ENCODE data around the gene SNX32. TPM values are rescaled to one million over a fixed set of nuclear protein-coding genes. Genes with fewer than 3 reads are reported as not detected.

Gene SNX32
- total and polyA plus RNA-seq, 11 donors: 0.11 to 0.54 (median 0.37) TPM; not detected in 5

- no peaks in the 10 kb centered on the region for H3K27me3 ChIP-seq
- DNase-seq: peak in 1 of 5 donors; percentile 48
- no peak for ATAC-seq
- 79 to 83% (median 81%) methylated on average over 28 of the region's 28 CpGs for WGBS, 4 donors
- H3K27ac ChIP-seq: peak overlapping the region in 1 of 12 donors; percentile 17
- H3K36me3 ChIP-seq: peaks cover 0 to 54% (median 43%) of the 10 kb centered on the region in 9 donors
- peaks cover 5 to 39% (median 21%) of the 10 kb centered on the region in 12 donors for H3K4me1 ChIP-seq
- H3K4me3 ChIP-seq: no peak overlapping the region
- no peaks in the 10 kb centered on the region for H3K9me3 ChIP-seq
- TF ChIP-seq POLR2A (IDR thresholded peaks at IDR 0.05): no peak
- intact Hi-C loops (cut with DNase I): loop anchor here (2.0 to 10.0 kb wide), 4 partner anchors 38 to 105 kb away; no protein-coding TSS in a partner anchor
Measured at GRCh38 chr11:65883786-65884715, 50.3 kb downstream of the SNX32 start.

DNA sequence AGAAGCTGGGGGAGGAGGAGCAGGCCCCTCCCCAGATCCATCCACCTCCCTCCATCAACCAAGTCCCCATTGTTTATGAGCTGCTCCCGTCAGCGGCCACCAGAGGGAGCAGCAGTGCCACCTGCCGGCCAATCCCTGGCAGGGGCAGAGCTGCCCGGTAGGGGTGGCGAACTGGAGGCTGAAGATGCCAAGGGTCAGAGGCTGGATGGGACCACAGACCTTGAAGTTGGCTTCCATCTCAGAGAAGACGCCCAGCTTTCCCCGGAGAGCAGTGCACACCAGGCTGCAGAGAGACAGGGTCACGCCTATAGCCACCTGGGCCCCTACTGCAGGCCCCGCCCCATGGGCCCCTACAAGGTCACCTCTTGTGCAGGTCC lies 50.9 kb downstream of the SNX32 start:
- no peak for TF ChIP-seq POLR2A (IDR thresholded peaks at IDR 0.05)
- TF ChIP-seq, protein P1, sequence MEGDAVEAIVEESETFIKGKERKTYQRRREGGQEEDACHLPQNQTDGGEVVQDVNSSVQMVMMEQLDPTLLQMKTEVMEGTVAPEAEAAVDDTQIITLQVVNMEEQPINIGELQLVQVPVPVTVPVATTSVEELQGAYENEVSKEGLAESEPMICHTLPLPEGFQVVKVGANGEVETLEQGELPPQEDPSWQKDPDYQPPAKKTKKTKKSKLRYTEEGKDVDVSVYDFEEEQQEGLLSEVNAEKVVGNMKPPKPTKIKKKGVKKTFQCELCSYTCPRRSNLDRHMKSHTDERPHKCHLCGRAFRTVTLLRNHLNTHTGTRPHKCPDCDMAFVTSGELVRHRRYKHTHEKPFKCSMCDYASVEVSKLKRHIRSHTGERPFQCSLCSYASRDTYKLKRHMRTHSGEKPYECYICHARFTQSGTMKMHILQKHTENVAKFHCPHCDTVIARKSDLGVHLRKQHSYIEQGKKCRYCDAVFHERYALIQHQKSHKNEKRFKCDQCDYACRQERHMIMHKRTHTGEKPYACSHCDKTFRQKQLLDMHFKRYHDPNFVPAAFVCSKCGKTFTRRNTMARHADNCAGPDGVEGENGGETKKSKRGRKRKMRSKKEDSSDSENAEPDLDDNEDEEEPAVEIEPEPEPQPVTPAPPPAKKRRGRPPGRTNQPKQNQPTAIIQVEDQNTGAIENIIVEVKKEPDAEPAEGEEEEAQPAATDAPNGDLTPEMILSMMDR (IDR thresholded peaks at IDR 0.05): peak; percentile 96 to 100 (median 99)
- intact Hi-C loops (cut with DNase I): loop anchor here (2.0 to 10.0 kb wide), 6 partner anchors 38 to 118 kb away; partner anchors contain the start of genes BANF1 (in 2 of the 10), EIF1AD (in 2 of the 10) and SART1 (in 2 of the 10)
- Histone ChIP-seq H3K9me3 (no peaks in the 10 kb centered on the region), H3K27ac (peak overlapping the region in 3 of 12 donors; percentile 17 to 42 (median 37)), H3K36me3 (peaks cover 0 to 54% (median 43%) of the 10 kb centered on the region in 9 donors), H3K4me3 (no peak overlapping the region), H3K27me3 (no peaks in the 10 kb centered on the region), H3K4me1 (peaks cover 5 to 43% (median 28%) of the 10 kb centered on the region in 12 donors)
- peak; percentile 76 to 88 (median 77) for DNase-seq
- 23 to 100% (median 25%) methylated on average over 1 to 9 of the region's 9 CpGs for WGBS, 4 donors
- peak in 3 of 4 donors; percentile 19 to 40 (median 27) for ATAC-seq

- intact Hi-C loops (cut with DNase I): loop anchor here in 9 of 10 donors (2.0 to 10.0 kb wide), 4 partner anchors 77 to 117 kb away; partner anchors contain the start of genes BANF1 (in 2 of the 9), EIF1AD (in 2 of the 9) and SART1 (in 2 of the 9)
- WGBS, 4 donors: 86 to 93% (median 90%) methylated on average over 7 of the region's 7 CpGs
- peak overlapping the region in 3 of 12 donors; percentile 17 to 42 (median 37) for H3K27ac ChIP-seq
Measured at GRCh38 chr11:65885231-65885630, 51.5 kb downstream of the SNX32 start.

DNA sequence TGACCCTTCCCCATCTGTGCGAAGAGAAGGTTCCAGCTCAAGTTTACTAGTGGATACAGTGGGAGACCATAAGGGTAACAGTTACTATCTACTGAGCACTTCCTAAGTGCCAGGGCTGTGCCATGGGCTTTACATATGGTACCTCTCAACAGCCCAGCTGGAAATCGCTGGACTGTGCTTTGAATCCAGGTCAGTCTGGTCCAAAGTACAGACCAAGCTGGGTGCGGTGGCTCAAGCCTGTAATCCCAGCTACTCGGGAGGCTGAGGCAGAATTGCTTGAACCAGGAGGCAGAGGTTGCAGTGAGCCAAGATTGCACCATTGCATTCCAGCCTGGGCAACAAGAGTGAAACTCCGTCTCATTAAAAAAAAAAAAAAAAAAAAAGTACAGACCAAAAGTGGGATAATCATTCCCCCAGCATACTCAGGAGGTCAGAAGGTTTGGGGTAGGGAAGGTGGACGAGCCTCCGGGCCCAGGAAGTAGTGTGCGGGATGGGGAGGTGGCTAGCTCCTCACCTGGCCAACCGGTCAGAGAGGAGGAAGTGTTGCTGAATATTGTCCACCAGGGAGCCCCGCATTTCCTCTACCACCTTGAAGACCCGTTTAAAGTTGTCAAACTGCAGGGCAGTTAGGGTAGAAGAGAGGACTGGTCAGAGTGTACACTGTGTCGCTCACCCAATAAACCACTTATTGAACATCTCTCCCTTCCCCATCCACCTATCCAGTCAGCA lies 52.2 kb downstream of the SNX32 start:
- no peak overlapping the region for H3K27ac ChIP-seq
- no peaks in the 10 kb centered on the region for H3K27me3 ChIP-seq
- TF ChIP-seq, protein P1 (IDR thresholded peaks at IDR 0.05): no peak
- TF ChIP-seq POLR2A (IDR thresholded peaks at IDR 0.05): no peak
- no peak for ATAC-seq
- DNase-seq: peak in 1 of 5 donors; percentile 39
- intact Hi-C loops (cut with DNase I): loop anchor here in 9 of 10 donors (2.0 to 10.0 kb wide), 5 partner anchors 67 to 116 kb away; partner anchors contain the start of genes BANF1 (in 2 of the 9), EIF1AD (in 2 of the 9) and SART1 (in 2 of the 9)
- no peak overlapping the region for H3K4me3 ChIP-seq
- 84 to 92% (median 89%) methylated on average over 12 of the region's 12 CpGs for WGBS, 4 donors
- peaks cover 0 to 54% (median 43%) of the 10 kb centered on the region in 9 donors for H3K36me3 ChIP-seq
- no peaks in the 10 kb centered on the region for H3K9me3 ChIP-seq
- H3K4me1 ChIP-seq: peaks cover 5 to 44% (median 32%) of the 10 kb centered on the region in 12 donors

More at GRCh38 chr11:65885231-65885630, 51.5 kb downstream of the SNX32 start:
- no peaks in the 10 kb centered on the region for H3K27me3 ChIP-seq
- H3K4me1 ChIP-seq: peaks cover 5 to 45% (median 32%) of the 10 kb centered on the region in 12 donors
- TF ChIP-seq POLR2A (IDR thresholded peaks at IDR 0.05): no peak
- DNase-seq: peak in 1 of 5 donors; percentile 40
- no peak overlapping the region for H3K4me3 ChIP-seq
- ATAC-seq: no peak
- H3K36me3 ChIP-seq: peaks cover 0 to 54% (median 43%) of the 10 kb centered on the region in 9 donors
- H3K9me3 ChIP-seq: no peaks in the 10 kb centered on the region
